ENCODE data around the gene SRSF1. TPM values are rescaled to one million over a fixed set of nuclear protein-coding genes. Genes with fewer than 3 reads are reported as not detected.

The SRSF1 gene
- total RNA-seq, 1 donor from 2014 or later, result 169 TPM

DNA sequence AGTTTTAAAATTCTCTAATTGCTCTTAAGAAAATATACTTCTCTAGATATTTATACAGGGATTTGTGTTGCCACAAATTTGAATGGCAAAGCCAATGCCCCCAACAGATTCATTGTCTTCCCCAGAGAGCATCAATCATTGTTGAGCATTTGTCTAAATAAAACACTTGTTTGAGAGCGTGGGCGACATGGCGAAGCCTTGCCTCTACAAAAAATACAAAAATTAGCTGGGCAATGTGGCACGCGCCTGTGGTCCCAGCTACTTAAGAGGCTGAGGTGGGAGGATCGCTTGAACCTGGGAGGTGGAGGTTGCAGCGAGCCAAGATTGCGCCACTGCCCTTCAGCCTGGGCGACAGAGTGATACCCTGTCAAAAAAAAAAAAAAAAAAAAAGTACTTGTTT is 13.4 kb upstream of the SRSF1 start:
- no peak for DNase-seq (ENCODE audit: low spot score)
- no peak for ATAC-seq
- intact Hi-C loops (cut with DNase I), result loop anchor here (10.0 kb wide), 1 partner anchor 64 kb away; the partner anchor contains the start of gene DYNLL2

DNA sequence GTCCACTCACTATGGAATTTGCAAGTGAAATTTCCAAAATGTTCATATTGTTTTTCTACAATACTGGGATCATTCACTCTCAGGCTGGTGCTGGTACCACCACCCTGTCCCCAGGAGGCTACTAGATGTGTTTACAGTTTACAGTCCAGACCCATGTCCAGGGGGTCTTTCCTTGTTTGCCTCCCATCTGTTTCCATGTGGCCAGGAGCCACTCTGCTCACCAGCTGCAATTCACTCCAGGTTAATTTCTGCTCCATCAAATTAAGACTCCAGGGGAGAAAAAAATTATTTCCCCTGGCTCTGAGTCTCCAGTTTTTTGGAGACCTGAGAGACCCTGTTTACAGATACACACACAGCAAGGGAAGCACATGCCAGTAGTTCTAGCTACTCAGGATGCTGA is 12.5 kb upstream of the SRSF1 start:
- DNase-seq (ENCODE audit: low spot score), result no peak
- intact Hi-C loops (cut with DNase I), result no loop called here
- no peak for ATAC-seq

DNA sequence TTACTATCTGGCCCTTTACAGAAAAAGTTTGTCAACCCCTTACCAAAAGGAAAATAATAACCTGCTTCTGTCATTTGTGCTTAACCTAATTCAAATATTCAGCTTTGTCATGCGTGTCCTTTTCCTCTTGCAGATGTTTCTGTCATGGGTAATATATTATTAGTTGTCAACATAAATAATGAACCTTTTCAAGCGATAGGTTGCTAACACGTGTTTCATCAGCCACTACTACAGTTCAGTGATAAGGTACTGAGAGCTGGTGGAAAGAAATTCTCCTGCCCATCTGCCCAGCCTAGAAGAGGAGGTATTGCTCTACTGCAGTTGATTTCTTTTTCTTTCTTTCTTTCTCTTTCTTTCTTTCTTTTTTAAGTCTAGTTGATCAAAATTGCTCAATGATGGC is 12.0 kb upstream of the SRSF1 start:
- ATAC-seq (no peak), DNase-seq (ENCODE audit: low spot score) (no peak)
- intact Hi-C loops (cut with DNase I), result no loop called here

DNA sequence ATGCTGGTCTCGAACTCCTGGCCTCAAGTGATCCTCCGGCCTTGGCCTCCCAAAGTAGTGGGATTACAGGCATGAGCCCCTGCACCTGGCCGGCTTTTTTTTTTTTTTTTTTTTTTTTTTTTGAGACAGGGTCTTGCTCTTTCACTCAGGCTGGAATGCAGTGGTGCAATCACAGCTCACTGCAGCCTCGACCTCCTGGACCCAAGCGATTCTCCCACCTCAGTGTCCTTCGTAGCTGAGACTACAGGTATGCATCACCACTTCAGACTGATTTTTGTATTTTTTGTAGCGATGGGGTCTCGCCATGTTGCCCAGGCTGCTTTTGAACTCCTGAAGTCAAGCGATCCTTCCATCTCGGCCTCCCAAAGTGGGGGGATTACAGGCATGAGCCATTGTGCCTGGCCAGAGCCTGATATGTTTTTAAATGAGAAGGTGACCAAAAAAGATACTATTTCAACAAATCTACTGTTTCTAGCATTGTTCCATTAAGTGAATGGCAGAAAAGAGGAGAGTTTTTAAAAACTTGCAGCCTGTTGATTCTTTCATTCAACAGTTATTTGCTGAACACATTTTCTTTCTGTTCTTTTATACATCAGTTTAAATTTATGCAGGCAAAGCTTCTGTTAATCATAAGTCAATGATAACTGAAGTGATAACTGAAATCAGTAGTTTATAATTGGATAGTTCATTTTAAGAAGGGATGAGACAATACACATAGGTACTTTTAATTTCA is 3.2 kb upstream of the SRSF1 start:
- intact Hi-C loops (cut with DNase I), result no loop called here
- ATAC-seq, result no peak
- DNase-seq (ENCODE audit: low spot score), result no peak

DNA sequence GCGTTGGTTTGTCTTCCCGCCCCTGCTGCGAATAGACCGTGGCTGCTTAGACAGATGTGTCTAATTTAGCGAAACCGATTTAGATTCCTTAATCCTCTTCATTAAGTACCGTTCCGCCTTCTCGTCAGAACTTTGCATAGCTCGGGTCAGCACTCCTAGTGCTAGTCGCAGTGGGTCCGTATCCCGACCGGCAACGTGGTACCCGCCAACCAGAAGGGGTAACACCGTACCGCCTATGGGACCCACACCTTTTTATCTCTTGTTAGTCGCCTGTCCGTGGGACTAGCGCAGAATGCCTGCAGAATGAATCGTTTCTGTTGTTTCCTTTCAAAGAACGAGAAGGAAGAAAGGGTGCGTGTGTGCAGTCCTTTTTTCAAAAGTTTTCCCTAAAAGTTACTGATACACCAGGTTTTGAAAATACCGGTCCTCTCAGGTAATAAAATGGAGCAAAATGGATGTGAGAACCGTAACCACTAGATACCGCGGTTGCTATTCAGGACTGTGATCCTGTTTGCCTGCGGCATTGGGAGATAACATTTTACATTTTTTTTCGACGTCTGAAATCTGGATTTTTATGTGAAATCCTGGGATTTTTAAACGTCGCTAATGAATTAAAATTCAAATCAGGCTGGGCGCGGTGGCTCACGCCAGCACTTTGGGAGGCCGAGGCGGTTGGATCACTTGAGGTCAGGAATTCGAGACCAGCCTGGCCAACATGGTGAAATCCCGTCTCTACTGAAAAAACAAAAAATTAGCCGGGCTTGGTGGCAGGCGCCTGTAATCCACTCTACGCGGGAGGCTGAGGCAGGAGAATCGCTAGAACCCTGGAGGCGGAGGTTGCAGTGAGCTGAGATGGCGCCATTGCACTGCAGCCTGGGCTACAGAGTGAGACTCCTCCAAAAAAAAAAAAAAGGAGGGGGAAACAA is 998 bp upstream of the SRSF1 start:
- DNase-seq (ENCODE audit: low spot score), result no peak
- intact Hi-C loops (cut with DNase I), result no loop called here
- peak; percentile 34 for ATAC-seq

DNA sequence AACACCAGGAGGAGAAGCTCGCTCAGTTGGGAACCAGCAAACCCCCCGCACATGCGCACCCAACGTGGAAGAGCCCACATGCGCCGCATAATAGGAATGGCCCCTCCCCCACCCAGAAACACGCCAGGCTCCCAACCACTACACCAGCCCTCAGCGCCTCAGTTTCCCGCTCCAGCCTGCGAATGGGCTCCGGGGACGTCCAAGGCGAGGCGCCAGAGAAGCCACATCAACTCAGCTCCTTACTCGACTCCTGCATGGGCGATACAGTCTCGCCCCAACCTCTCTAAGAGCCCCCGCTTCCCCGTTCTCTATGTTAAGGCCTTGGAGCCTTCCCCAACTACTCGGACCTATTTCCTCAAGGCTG is 504 bp downstream of the SRSF1 start:
- ATAC-seq (peak; percentile 82), DNase-seq (ENCODE audit: low spot score) (peak; percentile 87)
- intact Hi-C loops (cut with DNase I), result no loop called here

DNA sequence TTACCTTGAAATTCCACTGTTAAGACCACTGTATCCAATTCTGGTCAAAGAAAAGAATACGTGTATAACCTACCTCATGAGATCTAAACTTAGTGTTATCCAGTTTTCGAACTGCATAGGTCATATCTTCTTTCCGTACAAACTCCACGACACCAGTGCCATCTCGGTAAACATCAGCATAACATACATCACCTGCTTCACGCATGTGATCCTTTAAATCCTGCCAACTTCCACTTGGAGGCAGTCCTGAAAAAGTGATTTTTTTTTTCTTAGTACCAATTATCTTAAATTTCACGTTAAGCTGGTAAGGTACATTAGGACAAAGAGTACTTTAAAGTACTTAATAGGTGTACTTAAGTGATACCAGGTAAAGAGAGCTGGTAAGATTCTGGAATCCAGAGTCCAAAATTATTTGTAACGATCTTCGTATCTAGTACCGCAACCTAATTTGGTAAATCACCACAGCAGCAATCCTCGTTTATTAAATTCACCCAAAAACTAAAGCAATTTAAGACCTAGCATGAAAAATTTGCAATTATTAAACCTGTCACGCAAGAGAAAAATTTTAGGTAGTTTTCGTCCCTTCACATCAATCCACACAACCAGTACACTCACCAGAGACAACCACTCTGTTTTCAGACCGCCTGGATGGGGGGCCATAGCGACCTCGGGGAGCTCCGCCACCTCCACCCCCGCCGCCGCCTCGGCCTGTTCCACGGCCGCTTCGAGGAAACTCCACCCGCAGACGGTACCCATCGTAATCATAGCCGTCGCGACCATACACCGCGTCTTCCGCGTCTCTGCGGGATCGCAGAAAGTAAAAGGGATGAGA is 1.1 kb downstream of the SRSF1 start:
- no peak for DNase-seq (ENCODE audit: low spot score)
- intact Hi-C loops (cut with DNase I), result no loop called here
- no peak for ATAC-seq

DNA sequence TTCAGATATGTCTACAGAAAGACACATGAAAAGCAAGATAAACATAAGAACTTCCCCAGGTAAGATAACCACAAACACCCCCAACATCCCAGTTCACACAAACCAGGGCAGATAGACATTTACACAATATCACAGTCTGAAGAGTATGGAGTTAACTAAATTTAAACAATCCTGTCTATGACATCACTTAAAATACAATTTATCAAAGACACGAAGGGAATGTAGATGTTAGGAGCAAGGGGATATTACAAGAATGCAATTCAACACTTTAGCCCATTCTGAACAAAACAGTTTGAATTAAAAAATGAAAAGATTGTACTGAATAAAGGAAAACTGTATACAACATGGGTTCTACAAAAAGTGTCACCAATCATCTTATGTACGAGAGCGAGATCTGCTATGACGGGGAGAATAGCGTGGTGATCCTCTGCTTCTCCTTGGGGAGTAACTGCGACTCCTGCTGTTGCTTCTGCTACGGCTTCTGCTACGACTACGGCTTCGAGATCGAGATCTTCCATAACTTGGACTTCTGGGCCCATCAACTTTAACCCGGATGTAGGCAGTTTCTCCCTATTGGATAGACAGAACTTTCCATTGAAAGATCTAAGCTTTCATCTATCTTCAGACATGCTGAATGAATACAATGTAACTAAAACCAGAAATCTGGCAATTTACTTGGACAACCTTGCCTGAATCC is 1.9 kb downstream of the SRSF1 start:
- DNase-seq (ENCODE audit: low spot score) (no peak), ATAC-seq (no peak)
- intact Hi-C loops (cut with DNase I), result no loop called here

DNA sequence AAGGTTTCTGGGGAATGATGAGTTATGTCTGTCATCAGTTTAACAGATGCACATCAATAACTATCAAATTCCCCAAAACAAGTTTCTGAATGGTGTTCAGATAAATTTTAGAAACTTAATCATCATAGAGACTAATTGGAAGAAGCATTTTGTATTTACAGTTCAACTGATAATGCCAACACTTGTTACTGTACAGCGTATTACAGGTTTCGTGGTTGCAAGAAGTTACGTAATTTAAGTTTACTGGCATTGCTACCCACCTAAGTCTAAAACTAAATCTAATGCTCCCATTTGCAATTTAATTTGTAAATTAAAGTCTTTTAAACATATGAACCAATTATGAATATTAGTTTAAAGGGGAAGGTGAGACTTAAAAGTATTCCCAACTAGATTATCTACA is 3.0 kb downstream of the SRSF1 start:
- DNase-seq (ENCODE audit: low spot score) (no peak), ATAC-seq (no peak)
- intact Hi-C loops (cut with DNase I), result no loop called here

DNA sequence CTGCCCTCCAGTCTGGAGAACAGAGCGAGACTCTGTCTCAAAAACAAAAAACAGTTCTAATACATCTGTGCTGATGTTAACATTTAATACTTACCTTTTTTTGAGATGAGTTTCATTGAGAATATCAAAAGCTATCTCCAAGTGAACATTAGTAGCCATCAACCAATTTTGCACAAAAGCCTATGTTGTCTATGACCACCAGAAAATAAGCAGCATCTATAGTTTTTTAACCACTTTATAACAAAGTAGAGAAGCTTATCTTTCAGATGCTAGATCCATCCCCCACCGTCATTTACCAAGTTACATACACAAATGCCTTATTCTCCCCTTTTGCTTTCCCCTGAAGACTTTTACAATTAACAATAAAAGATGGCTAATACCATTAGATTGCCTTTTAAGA is 4.1 kb downstream of the SRSF1 start:
- ATAC-seq (no peak), DNase-seq (ENCODE audit: low spot score) (no peak)

DNA sequence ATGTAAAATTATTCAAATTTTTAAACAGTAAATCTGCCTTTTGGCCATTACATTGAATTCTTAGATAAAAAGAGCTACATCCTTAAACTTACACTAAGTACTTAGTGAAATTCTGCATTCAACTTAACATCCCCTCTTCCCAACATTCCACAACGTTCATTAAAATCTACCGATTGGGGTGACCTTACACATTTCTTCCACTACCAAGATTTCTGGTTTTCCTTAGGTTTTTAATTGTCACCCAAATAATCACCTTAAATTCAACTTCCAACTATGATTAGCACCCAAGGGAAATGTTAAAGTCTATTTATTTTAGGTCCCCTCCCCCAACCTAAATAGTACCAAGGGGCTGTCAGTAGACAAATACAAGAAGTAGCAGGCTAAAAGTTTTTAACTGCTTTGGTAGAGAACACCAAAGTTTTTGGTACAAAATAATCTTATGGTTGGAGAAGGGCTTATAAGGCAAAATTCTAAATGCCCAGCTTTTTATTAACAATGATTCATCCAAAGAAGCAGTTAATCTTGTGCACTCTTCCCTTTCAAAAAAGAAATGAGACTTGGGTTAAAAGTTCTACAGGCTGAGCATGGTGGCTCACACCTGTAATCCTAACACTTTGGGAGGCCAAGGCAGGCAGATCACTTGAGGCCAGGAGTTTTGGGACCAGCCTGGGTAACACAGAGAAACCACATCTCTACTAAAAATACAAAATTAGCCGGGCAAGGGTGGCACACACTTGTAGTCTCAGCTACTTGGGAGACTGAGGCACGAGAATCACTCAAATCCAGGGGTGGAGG is 4.7 kb downstream of the SRSF1 start:
- no peak for ATAC-seq
- intact Hi-C loops (cut with DNase I), result no loop called here
- DNase-seq (ENCODE audit: low spot score), result no peak

More for the DNA sequence above, 4.1 kb downstream of the SRSF1 start:
- intact Hi-C loops (cut with DNase I), result no loop called here

DNA sequence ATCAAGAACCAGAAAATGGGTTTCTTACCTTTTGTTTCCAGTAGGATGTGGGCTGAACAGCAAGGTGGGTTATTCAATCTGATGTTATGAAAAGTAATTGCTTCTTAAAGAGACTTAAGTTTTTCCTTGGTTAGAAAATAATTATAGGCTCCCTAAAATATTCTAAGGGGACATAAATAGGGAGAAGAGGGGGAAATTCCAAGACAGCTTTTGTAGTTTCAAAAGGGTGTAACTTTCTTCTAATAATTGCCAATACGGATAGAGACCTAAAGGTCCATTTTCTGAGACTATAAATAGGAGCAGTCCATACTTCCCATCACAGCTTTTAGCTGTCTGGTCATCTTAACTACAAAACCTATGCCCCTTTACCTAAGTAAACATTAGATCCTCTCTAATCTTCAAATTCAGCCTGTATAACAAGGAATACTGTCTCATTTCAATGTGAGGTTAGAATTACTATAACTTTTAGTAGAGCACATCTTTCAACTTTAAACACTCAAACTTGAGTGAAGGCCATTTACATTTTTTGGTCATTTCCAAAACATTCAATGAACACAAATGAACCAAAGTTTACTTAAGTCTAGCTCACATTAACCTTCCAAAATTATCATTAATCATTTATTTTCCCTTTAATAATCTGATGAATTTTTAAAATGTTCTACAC is 5.5 kb downstream of the SRSF1 start:
- ATAC-seq, result no peak
- no peak for DNase-seq (ENCODE audit: low spot score)
- intact Hi-C loops (cut with DNase I), result no loop called here

DNA sequence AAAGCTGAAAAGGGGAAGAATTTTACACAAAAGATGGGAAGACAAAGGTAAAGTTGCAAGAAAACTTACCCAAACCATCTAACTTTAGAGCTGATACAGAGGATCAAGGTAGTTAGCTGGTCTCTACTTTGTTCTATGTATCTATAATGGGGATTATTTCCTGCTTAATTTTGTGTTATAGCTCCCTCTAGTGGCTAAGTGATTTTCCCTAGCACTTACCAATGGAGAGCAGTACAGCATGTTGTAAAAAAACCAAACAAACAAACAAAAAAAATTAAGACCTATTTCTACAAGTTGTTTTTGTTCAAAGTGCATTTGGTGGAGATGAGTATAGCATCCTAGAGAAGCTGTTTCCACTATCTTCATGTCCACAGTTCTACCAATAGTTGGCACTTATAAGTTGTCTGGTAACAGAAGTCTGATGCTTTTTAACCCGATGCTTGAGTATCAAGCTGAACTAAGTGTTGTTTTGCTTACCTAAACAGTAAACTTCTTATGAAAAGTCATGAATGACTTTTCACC is 7.5 kb downstream of the SRSF1 start:
- peak; percentile 89 for ATAC-seq
- intact Hi-C loops (cut with DNase I), result no loop called here
- no peak for DNase-seq (ENCODE audit: low spot score)

DNA sequence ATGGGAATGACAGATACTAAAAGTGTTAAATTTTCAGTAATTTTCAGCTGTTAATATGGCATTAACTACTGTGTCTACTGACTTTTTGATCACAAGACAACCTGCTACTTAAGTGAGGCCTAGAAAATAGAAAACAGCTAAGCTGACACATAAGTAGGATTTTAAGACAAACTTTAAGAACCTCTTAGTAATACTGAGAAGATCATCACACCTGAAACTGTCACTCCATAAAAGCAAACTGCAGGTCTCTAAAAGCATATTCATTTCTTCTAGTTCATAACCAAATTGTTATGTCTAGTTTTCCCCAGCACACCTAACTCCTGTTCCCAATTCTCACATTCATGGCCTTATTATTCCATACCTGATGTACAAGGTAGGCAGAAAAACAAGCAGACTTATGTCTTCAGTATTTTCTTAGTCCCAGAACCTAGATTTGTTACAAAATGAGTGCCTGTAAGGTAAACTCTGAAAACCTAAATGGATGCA is 8.0 kb downstream of the SRSF1 start:
- ATAC-seq (no peak), DNase-seq (ENCODE audit: low spot score) (no peak)
- intact Hi-C loops (cut with DNase I), result no loop called here

DNA sequence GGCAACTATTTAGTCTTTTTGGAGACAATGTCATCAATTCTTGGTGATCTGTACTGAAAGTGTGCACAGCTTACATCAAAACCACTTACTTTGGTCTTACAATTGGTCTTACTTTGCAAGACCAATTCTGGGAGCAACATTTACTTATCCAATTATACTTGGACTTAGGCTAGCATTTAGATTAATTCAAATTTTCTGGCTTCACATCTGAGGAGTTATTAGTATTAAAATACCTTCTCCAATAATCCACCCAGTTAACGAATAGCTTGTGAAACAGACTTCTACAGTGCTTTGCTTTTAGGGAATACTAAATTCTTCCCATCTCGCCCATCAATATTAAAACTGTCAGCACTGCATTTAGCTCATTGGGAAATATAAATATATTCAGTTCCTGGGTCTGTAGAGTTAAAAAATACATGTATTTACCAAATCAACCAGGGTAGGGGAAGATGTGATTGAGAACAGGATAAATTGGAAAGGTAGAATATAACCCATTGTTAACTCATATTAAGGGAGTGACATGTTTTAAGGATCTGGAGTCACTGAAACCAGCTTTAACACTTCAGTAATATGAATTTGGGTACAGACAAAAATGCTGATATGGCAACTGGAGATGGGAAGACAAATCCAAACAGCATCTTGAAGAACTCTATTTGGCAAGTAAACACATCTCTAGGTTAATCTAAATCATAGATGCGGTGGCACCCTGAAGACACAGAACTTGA is 9.8 kb downstream of the SRSF1 start:
- no peak for DNase-seq (ENCODE audit: low spot score)
- intact Hi-C loops (cut with DNase I), result no loop called here
- no peak for ATAC-seq

DNA sequence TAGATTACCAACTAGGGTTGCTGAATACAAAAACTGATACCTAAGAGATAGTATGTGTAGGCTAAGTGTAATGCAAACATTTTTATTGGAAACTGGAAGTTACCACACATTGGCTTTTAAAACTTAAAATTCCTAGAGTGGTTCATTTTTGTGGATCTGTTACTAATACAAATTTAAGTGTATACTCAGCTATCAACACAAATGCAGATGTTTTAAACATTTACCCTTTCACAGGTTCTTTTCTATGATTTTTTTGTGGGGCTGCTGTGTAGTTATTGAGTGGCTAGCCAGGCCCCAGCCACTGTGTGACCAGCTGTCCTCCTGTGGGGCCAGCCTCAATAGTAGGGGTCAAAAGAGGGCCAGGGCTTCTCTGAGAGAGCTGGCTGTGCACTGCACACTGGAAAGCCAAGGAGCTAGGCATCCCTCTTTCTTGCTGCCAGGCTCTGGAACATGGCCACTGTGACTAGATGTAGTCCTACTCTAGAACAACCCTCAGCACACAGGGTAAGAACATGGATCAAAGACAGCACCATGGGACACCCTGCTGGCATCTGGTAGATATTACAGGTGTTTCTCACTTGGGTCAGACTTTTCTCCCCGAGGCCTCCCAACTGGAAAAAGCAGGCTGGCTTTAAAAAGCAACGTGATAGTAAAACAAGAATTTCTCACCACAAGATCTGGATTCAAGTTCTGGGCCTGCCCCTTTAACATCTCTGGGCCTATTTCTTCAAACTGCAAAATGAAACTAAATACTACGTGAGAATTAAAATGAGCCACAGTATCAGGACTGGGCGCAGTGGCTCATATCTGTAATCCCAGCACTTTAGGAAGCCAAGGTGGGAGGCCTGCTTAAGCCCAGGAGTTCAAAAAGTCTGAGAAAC is 11.7 kb downstream of the SRSF1 start:
- DNase-seq (ENCODE audit: low spot score) (peak; percentile 61), ATAC-seq (peak; percentile 88)
- intact Hi-C loops (cut with DNase I), result no loop called here

All from sciatic nerve (tissue), 2 donors.